Activated CD8-positive, alpha-beta memory T cell treated with anti-CD3 and anti-CD28 coated beads, Interleukin-2, amount 50 U/mL, for 24 hours (primary cell): ENCODE results near the gene ANKRD35.
"Not testable (repeated sequence)": the region's sequence is repeated elsewhere in the genome, so short reads cannot be mapped to it uniquely, and the experiment has no call there.

ENCODE experiments used
- DNase-seq: peaks from one replicate; pipeline ENCODE4 v3.0.0-alpha.2; 2020; ENCODE audit errors: extremely low read depth

Gene ANKRD35

DNA sequence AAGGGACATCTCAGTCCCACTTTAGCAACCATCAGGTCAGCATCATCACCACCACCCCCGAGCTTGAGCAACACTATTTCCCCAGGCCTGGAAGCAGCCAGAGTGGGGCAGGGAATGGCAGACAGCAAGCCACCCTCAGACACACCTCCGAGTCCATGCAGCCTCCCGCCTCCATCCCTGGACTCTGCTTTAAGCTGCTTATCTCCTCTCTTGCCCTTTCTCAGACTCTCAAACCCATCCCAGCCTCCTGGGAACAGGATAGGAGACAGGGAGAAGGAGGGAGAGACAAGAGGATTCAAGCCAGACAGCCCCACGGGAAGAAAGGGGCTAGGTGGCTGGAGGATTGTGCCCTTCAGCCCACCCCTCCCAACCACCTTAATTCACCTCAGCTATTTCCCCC, 28.5 kb downstream of the ANKRD35 start:
- DNase-seq: no peak

GRCh38 chr1:145855426-145855948, 30.2 kb downstream of the ANKRD35 start:
- DNase-seq: no peak

DNA sequence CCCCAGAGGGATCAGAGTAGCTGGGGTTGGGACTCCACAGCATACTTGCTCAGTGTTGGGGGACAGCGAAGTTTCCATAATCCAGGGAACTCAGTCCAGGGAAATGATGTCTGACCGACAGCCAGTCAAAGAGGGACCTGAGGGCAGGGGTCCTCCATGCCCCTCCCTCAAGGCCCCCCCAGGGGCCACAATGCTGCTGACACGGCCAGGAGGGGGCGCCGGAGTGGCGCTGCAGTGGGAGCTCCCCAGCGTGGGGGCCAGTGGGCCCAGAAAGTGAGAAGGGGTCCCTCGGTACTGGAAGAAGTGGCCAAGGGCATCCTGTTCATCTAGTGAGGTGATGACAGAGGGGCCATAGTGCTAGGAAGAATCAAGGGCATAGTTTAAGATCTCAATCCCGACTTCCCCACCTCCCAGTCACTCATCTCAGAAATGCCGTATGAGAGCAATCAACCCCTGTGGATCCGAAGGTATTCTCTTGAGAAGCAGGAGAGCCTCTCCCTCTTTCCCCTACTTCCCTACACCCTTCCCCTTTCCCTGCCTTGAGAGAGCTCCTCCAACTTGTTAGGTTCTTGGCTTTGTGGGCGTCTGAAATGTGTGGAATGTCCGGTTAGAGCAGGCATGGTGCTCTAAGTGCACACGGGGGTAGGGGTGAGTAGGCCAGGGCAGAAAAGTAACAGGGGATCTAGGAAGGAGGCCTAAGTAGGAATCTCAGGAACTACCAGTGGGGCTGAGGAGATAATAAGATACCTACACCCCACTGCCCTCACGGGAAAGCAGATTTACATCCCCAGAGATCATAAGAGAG, 36.1 kb downstream of the ANKRD35 start:
- no peak for DNase-seq

- no peak for DNase-seq
Observed at GRCh38 chr1:145847827-145848226, 37.8 kb downstream of the ANKRD35 start.

DNA sequence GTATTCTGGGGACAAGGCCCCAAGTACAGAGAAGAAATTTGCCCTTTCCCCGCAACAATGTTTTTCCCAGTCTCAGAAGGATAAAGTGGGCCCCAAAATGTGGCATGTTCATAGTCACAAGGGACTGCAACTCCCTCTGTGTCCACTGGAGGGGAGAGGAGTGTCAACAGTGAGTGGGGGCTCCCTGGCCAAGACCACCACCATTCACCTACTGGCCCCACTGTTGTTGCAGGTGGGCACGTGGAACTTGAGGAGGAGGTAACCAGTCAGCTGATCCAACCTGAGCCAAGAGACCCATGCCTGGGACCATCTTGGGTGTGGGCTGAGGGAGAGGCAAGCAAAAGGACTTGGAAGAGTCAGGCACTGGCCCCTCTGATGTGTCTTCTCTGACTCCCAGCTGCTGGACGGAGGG, 39.5 kb downstream of the ANKRD35 start:
- no peak for DNase-seq

- DNase-seq: peak; percentile 28
Observed at GRCh38 chr1:145845514-145846161, 40.0 kb downstream of the ANKRD35 start, which contains the start of gene NUDT17. Gene NUDT17, plus strand, starts transcription at chr1:145845630. Its CDS starts 11 bp downstream, at chr1:145845641.

- DNase-seq: no peak
Observed at GRCh38 chr1:145845144-145845513, 40.5 kb downstream of the ANKRD35 start.

DNA sequence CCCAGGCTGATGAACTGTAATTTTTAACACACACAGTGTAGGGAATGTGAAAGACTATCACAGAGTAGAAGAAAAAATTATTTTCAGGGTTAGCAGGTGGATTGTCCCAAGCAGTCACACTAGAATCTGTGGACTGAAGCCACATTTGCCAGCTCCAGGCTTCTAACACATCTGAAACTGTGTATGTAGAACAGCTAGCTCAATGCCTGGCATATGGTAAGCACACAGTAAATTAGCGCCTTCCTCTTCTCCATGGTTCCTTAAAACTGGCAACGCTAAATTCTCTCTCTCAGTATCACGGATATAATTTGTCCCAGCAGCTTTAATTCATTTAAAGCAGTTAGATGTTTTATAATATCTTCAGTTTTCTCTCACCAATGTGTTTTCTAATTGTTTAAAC, 42.6 kb downstream of the ANKRD35 start:
- no peak for DNase-seq

GRCh38 chr1:145837656-145838055, 48.0 kb downstream of the ANKRD35 start:
- no peak for DNase-seq

- DNase-seq: not testable (repeated sequence)
Observed at GRCh38 chr1:145830810-145831209, 54.9 kb downstream of the ANKRD35 start.

GRCh38 chr1:145828367-145829026, 57.2 kb downstream of the ANKRD35 start:
- DNase-seq: no peak

DNA sequence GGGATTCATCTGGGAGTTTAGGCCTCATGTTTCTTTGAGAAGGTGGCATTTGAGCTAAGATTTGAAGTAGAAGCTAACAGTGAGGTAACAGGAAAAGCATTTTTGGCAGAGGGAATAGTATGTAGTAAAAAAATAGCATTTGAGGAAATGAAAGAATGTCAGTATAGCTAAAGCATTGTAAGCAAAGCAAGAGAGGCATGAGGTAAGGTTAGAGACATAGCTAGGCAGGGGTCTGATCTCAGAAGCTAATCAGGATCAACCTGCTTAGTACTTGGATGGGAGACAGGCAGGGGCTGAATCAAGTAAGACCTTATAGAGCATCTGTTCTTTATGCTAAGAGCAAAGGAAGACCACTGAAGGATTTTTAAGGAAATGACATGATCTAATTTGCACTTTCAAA, 57.7 kb downstream of the ANKRD35 start:
- no peak for DNase-seq

GRCh38 chr1:145826030-145826429, 59.6 kb downstream of the ANKRD35 start:
- no peak for DNase-seq

DNA sequence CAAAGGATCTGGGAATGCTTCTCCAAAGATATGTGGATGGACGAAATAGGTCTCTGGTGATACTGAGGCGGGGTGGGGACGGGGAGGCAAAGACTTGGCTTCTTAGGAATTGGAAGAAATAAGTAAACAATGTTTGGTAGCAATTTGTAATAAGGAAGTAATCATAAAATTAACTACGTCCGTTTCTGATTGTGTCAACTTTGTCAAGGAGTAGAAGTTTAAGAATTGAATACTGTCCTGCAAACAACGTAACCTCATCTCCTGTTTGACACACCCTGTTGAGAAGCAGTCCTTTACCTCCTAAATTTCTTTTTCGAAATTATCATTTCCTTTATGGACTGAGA, 61.2 kb downstream of the ANKRD35 start:
- DNase-seq: no peak

GRCh38 chr1:145823565-145824498, 61.8 kb downstream of the ANKRD35 start, which contains the start of the genes POLR3C and RNF115:
Gene POLR3C, plus strand, starts transcription at chr1:145824200. Its CDS starts 1,577 bp downstream, at chr1:145825777.
Gene RNF115, minus strand, starts transcription at chr1:145824095. Its CDS starts 222 bp downstream, at chr1:145823873.
- DNase-seq: peak; percentile 66

- not testable (repeated sequence) for DNase-seq
Observed at GRCh38 chr1:145822779-145823331, 62.8 kb downstream of the ANKRD35 start.

- not testable (repeated sequence) for DNase-seq
Observed at GRCh38 chr1:145818095-145818494, 67.6 kb downstream of the ANKRD35 start.
